K562 (cell line): ENCODE data around the gene PITPNM3.

Source experiments
- EHMT2 ChIP-seq: fragments of 450-650 bp; IDR thresholded peaks from 2 replicates; pipeline ENCODE4 v1.6.1; 2018; ENCODE audit warnings: antibody characterized with exemption
- HMGXB4 ChIP-seq: sonication (generic); formaldehyde crosslinking; IDR thresholded peaks from 2 replicates; pipeline ENCODE4 v1.8.1; 2023; ENCODE audit warnings: mild to moderate bottlenecking, missing genetic modification reagents
- MAFK ChIP-seq: IDR thresholded peaks from 2 replicates; pipeline ENCODE4 v1.6.1; 2011; ENCODE audit warnings: low read length, improper control_type of control experiment
- POLR2A ChIP-seq: fragments of 450-650 bp; conservative IDR thresholded peaks from 2 replicates; pipeline ENCODE4 v1.6.1; 2016
- SMC3 ChIP-seq: conservative IDR thresholded peaks from 2 replicates; pipeline ENCODE4 v1.6.1; 2011; ENCODE audit warnings: low read depth, low read length, improper control_type of control experiment; ENCODE audit not compliant: insufficient read depth
- SP2 ChIP-seq: IDR thresholded peaks from 2 replicates; pipeline ENCODE4 v1.6.1; 2011; ENCODE audit warnings: mild to moderate bottlenecking, low read depth, low read length, moderate library complexity; ENCODE audit not compliant: poor library complexity, severe bottlenecking; ENCODE audit errors: extremely low read depth
- TCF7L2 ChIP-seq: fragments of 150-350 bp; IDR thresholded peaks from 2 replicates; pipeline ENCODE4 v1.6.1; 2016; ENCODE audit warnings: low read depth, mild to moderate bottlenecking, low read length, moderate library complexity
- TEAD4 ChIP-seq, 2 experiments: sonication (generic) in 1 of 2; formaldehyde crosslinking in 1 of 2; IDR thresholded peaks; 2 replicates each; pipeline versions ENCODE4 v1.6.1 to v1.8.0; 2012 to 2022; ENCODE audit warnings: borderline replicate concordance in 1 of 2, inconsistent platforms in 1 of 2, low read length in 1 of 2, mild to moderate bottlenecking in 1 of 2, missing genetic modification reagents in 1 of 2
- ZNF121 ChIP-seq: sonication (generic); formaldehyde crosslinking; conservative IDR thresholded peaks from 2 replicates; pipeline ENCODE4 v1.8.0; 2022; ENCODE audit warnings: missing genetic modification reagents
- ZNF263 ChIP-seq: sonication (generic); formaldehyde crosslinking; IDR thresholded peaks from 2 replicates; pipeline ENCODE4 v1.8.0; 2022; ENCODE audit warnings: mild to moderate bottlenecking, missing genetic modification reagents, borderline replicate concordance
- ZNF407 ChIP-seq: fragments of 450-650 bp; IDR thresholded peaks from 2 replicates; pipeline ENCODE4 v1.6.1; 2016; ENCODE audit warnings: low read depth
- ZNF449 ChIP-seq: fragments of 250-450 bp; sonication (Bioruptor Pico); IDR thresholded peaks from 2 replicates; pipeline ENCODE4 v1.8.0; 2022; ENCODE audit warnings: moderate library complexity, mild to moderate bottlenecking, inconsistent platforms
- TF ChIP-seq, protein P1 (sequence below), 3 experiments: IDR thresholded peaks in 2 of 3; conservative IDR thresholded peaks in 1 of 3; 2 replicates each; pipeline ENCODE4 v1.5.1; 2011 to 2012; ENCODE audit warnings: low read length in 3 of 3, mild to moderate bottlenecking in 3 of 3, control low read depth in 2 of 3, improper control_type of control experiment in 1 of 3, inconsistent platforms in 1 of 3, low read depth in 1 of 3, mixed read lengths in 1 of 3, moderate library complexity in 1 of 3; ENCODE audit not compliant: insufficient read depth in 2 of 3
- TF ChIP-seq, protein P2 (sequence below): sonication (generic); formaldehyde crosslinking; IDR thresholded peaks from 2 replicates; pipeline ENCODE4 v1.8.1; 2023; ENCODE audit warnings: mild to moderate bottlenecking, missing genetic modification reagents

DNA sequence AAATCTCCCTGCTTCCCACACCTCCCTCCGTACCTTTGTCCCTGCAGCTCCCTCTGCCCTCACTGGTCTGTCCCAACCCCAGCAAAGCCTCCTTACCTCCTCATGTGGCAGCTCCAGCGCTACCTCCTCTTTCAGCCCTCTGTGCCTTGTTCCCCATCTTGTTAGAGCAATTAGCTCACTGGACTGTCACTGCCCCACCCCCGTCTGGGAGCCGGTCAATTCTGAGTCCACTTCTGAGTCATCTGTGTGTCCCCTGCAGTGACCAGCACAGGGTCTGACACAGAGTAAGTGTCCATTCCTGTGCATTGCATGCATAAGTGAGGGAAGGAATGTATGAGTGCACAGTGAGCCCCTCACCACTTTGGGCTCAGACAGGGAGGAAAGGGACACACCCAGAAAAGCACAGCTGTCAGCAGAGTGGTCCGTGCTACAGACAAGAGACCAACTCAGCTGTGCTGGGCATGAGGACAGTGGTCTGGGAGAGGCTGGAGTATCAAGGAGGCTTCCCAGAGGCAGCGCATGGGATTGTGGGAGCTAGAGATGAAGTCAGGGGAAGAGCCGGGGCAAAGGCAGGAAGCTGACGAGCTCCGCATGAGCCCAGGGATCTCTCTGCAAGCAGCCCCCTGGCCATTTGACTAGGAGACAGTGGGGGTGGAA lies 45.9 kb downstream of the PITPNM3 start:
- TF ChIP-seq ZNF449 (CRISPR knock-in tag) (no peak), TEAD4 (IDR thresholded peaks at IDR 0.05; ENCODE audit: low read length) (no peak), TEAD4 (CRISPR knock-in tag; IDR thresholded peaks at IDR 0.05; ENCODE audit: borderline replicate concordance) (no peak), MAFK (no peak), SMC3 (no peak), TCF7L2 (no peak), ZNF407 (no peak), ZNF263 (no peak), POLR2A (no peak), SP2 (no peak), HMGXB4 (no peak), EHMT2 (no peak), ZNF121 (CRISPR knock-in tag) (no peak)
- TF ChIP-seq, protein P1, sequence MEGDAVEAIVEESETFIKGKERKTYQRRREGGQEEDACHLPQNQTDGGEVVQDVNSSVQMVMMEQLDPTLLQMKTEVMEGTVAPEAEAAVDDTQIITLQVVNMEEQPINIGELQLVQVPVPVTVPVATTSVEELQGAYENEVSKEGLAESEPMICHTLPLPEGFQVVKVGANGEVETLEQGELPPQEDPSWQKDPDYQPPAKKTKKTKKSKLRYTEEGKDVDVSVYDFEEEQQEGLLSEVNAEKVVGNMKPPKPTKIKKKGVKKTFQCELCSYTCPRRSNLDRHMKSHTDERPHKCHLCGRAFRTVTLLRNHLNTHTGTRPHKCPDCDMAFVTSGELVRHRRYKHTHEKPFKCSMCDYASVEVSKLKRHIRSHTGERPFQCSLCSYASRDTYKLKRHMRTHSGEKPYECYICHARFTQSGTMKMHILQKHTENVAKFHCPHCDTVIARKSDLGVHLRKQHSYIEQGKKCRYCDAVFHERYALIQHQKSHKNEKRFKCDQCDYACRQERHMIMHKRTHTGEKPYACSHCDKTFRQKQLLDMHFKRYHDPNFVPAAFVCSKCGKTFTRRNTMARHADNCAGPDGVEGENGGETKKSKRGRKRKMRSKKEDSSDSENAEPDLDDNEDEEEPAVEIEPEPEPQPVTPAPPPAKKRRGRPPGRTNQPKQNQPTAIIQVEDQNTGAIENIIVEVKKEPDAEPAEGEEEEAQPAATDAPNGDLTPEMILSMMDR (IDR thresholded peaks at IDR 0.05 in 2 of 3, conservative IDR thresholded peaks at IDR 0.05 in 1 of 3; ENCODE audit: insufficient read depth in 2 of 3, low read depth in 1 of 3, low read length in 3 of 3), result no peak
- TF ChIP-seq, protein P2, sequence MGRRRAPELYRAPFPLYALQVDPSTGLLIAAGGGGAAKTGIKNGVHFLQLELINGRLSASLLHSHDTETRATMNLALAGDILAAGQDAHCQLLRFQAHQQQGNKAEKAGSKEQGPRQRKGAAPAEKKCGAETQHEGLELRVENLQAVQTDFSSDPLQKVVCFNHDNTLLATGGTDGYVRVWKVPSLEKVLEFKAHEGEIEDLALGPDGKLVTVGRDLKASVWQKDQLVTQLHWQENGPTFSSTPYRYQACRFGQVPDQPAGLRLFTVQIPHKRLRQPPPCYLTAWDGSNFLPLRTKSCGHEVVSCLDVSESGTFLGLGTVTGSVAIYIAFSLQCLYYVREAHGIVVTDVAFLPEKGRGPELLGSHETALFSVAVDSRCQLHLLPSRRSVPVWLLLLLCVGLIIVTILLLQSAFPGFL, result no peak
